Hematopoietic multipotent progenitor cell treated with erythropoietin and hydrocortisone succinate and interleukin-3 and kit ligand, for 17 days (in vitro differentiated cells): Measurements from ENCODE around the gene RPS16.

Experiments
- DNase-seq: peaks from one replicate; pipeline ENCODE4 v3.0.0-alpha.2; 2015; ENCODE audit warnings: low spot score

RPS16 gene

GRCh38 chr19:39407410-39407659, 28.4 kb downstream of the RPS16 start:
- DNase-seq = no peak

DNA sequence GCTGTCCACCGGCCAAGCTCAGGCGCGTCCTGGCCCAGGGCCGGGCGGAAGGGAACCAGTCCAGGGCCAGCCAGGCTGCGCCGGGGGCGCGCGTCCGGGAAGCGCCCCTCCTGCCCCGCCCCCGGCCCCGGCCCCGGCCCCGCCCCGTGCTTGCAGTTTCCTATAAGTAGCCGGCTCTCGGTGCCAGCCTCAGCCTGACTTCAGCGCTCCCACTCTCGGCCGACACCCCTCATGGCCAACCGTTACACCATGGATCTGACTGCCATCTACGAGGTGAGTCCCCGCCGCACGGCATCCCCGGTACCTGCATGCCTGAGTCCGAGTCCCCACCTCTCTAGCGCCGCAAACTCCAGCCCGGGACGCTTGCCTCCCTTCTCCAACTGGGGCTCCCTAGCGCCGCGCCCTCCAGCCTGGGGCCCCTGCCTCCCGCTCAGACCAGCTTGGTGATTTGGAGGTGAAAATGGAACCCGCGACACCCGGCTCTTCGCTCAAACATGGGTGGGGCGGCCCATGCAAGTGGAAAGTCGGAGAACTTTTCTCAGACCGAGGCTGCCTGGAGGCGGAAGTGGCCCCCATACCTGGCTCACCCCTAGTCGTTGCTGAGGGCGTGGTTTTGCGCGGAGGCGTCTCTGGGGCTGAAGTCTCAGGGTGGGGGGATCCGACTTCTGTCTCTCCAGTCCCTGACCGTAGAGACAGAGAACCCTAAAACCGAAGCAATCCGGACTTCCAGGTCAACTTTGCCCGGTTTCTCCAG, 28.9 kb downstream of the RPS16 start, which contains the start of gene ZFP36:
Gene ZFP36, plus strand, starts transcription at position 192 of the 754 bp plus-strand sequence. Its CDS starts 58 bp downstream, at position 250.
- DNase-seq = peak; percentile 77

DNA sequence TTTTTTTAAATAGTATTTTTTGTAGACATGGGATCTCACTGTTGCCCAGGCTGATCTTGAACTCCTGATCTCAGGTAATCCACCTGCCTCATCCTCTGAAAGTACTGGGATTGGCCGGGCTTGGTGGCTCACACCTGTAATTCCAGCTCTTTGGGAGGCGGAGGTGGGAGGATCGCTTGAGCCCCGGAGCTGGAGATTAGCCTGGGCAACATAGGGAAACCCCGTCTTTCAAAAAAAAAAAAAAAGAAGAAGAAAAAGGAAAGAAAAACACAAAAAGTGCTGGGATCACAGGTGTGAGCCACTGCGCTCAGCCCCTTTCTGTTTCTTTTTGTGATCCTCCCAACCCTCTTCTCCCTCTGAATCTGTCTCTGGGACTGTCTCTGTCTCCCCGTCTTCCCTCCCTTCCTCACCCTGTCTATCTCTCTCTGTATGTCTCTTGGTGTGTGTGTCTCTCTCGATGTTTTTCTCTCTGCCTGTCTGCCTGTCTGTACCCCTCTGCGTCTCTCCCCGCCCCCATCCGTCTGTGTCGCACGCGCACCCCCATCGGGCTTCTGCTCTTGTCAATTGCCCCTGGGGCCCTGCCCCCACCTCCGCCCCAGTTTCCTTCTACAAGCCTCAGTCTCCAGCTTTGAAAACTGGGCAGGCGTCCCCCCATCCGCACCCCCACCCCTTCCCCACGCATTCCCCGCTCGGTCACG, 29.6 kb downstream of the RPS16 start:
- peak; percentile 68 for DNase-seq

- peak; percentile 42 for DNase-seq
Measured at GRCh38 chr19:39405261-39405957, 30.3 kb downstream of the RPS16 start.

DNA sequence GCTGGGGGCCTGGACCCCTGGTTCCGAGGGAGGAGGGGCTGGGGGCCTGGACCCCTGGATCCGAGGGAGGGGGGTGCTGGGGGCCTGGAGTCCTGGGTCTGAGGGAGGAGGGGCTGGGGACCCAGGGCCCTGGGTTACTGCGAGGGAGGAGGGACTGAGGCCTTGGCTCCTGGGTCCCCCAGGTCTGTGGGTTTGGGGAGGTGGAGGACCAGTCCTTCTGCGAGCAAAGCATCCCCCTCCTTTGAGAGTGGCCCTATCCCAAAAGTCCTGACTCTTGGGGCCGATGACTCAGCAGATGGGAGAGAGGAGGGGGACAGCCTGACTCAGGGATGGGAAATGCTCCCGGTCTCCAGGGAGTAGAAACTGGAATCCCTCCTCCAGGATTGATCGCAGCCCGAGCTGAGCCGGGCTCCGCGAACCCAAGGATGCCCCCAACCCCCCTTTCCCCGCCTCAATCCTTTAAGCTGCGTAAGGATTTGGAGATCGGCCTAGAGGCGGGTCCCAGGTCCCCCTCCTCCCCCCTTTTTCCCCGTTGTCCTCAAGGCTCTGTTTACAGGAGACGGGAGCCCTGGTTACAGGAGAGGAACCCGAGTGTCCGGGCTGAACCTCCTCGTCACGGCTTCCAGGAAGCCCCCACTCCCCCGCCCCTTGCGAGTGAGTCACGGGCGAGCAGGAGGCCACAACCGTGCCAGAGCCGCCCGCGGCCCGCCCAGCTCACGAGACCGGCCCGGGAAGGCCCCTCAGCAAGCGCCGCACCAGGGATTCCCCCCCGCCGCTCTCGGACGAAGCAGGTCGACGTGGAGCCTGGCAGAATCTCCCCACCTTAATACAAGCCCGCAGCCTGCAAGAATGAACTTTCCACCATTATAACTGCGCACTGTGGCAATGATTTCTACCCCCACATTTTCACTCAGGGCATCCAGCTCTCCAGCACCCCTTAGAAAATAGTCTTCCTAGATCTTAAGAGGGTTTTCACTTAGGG, 32.1 kb downstream of the RPS16 start:
- peak; percentile 92 for DNase-seq

- DNase-seq = peak; percentile 92
Measured at GRCh38 chr19:39402346-39403300, 33.1 kb downstream of the RPS16 start.

- peak; percentile 89 for DNase-seq
Measured at GRCh38 chr19:39401549-39402345, 34.0 kb downstream of the RPS16 start.

DNA sequence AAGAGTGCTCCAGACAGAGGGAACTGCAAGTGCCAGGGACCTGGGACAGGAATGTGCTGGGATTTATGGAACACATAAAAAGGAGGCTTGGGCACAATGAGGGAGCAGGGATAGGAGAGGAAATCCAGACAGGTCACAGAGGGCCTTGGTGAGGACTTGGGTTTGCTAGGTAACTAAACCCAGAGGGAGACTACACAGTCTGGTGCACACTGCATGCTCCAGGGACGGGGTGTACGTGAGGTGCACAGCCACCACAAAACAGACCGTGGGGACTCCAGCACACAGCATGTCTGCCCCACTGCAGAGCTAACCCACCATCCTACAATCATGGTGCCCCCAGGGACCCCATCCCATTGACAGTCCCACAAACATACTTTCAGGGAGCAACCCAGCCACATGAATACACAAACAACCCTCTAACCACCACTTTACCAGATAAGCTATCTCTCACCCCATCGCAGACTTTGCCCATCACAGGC, 34.6 kb downstream of the RPS16 start:
- no peak for DNase-seq

GRCh38 chr19:39400061-39400460, 35.7 kb downstream of the RPS16 start:
- no peak for DNase-seq

- peak; percentile 49 for DNase-seq
Measured at GRCh38 chr19:39399668-39400050, 36.1 kb downstream of the RPS16 start.

GRCh38 chr19:39398297-39398864, 37.4 kb downstream of the RPS16 start:
- DNase-seq = peak; percentile 93

DNA sequence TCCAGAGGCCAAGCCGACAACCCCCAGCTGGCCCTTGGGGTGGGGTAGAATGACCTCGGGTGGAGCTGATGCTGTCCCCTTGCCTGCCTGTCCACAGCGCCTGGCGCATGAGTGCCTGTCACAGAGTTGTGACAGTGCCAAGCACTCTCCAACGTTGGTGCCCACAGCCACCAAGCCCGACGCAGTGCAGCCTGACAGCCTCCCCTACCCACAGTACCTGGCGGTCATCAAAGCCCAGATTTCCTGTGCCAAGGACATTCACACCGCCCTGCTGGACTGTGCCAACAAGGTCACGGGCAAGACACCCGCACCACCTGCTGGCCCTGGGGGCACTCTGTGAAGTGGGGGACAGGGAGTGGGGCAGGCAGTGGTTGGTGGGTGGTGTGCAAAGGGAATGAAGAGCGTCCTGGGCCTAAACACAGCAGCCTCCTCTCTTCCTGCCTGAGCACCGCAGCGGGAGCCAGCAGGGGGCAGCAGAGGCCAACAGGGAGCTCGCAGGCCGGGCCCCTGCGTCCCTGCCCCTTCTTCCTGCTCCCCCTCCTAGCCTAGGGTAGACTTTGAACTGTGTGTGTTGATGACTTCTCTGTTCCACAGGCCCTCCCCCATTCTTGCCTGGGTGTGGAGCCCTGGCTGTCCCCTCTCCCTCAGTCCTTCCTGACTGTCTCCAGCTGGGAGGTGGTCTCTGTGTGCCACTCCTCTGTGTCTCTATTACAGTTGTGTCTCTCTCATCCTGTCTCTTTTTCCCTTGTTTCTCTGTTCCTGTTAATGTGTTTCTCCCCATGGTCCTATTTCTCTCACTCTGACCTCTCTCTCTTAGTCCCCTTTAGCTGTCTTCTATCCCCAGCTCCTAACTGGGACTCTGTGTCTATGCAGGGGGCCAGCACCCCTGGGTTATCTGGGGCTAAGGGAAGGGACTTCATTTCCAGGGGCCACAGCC, 38.1 kb downstream of the RPS16 start:
- DNase-seq = peak; percentile 91

DNA sequence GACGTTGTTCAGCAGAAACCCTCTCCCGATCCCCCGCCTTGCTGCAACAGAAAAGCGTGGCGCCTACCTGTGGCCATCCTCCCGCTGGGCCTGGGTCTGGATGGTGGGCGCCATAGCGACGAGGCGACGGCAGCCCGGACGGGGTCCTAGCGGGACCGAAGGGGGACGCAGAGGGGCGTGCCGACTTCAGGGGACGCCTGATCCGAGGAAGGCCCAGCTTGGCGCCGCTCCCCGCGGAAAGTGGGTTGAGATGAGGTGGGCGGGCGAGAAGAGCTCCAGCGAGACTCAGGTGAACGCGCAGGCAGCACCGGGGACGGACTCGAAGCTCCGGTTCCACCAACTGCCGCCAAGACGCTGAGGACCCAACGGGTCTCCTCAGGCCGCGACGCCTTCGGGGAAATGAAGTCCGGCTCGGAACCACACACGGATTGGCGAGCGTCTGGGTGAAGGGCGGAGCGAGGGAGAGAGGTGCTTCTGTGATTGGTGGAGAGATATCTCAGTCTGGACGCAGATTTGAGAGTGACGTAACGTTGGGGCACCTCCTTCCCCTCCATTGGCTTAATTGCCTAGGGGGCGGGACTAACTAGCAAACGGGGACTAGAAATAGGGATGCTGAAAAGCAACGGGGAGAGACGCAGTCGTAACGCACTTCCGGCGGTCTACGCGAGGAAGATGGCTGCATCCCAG, 44.9 kb downstream of the RPS16 start, which contains the start of the genes MED29 and PAF1:
Gene MED29, plus strand, starts transcription at position 628 of the 687 bp plus-strand sequence. Its CDS starts 45 bp downstream, at position 673.
Gene PAF1, minus strand, starts transcription at position 356 of the 687 bp plus-strand sequence. Its CDS starts 242 bp downstream, at position 114.
- DNase-seq = peak; percentile 100

DNA sequence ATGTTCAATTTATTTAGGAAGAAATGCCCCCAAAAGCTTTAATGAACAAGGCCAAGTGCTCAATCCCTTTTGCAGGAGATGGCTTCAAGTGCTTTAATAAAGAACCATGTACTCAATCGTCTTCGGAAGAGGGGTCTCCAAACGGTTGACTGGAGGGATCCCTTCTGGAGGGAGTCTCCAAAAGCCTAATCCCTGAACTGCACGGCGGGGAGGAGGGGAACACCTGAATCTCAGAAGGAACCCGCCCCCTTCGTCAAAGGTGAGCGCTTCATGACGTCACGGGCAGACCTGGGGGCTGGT, 45.3 kb downstream of the RPS16 start:
- peak; percentile 80 for DNase-seq

GRCh38 chr19:39389631-39390414, 45.9 kb downstream of the RPS16 start:
- no peak for DNase-seq

DNA sequence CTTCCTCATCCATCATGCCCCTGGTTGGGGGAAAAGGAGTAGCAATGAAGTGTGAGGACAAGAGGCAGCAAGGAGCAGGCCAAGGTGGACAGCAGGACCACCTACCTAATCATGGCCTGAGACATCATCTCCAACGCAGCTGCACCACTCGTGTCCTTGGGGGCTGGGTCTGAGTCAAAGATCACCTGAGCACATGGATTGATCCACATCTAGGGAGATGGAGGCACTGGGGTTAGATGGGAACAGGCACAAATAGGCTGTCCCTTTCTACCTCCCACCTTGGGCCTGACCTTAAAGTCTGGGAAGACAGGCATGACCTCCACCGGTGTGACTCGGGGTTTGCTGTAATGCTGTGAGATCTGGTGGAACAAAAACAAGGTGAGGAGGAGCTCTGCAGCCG, 47.1 kb downstream of the RPS16 start:
- DNase-seq = no peak

DNA sequence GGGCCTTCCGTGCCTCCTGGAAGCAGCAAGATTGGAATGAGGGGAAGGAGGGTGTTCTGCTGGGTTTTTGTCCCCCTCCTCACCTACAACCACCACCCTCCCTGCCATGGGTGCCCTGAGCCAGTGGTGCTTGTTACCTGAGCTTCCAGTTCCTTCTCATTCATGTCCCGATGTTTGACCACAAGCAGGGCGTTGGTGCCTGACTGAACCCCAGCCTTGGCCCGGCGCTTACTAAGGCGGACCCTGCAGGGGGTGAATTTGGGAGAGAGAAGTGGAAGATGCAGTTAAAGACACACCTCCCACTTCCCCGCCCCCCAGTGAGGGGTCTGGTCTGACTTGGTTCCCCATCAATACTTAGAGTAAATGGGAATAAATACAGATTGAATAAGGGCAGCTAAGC, 49.2 kb downstream of the RPS16 start:
- no peak for DNase-seq
